HG02870 (cell line): ENCODE measurements around the gene SLAMF7.

Source experiments
- ATAC-seq: cut with Tn5 transposase; IDR thresholded peaks from one replicate; pipeline ENCODE4 v1.9.1; 2021; ENCODE audit warnings: mild to moderate bottlenecking, moderate library complexity; ENCODE audit not compliant: unreplicated experiment

SLAMF7 gene

DNA sequence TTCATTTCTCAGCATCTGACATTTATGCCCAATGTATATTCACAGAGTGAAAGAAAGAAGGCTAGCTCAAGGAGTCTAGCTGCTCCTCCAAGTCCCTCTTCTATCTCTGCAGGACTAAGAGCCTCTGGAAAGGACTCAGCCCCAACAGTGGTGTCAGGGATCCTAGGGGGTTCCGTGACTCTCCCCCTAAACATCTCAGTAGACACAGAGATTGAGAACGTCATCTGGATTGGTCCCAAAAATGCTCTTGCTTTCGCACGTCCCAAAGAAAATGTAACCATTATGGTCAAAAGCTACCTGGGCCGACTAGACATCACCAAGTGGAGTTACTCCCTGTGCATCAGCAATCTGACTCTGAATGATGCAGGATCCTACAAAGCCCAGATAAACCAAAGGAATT lies 60.6 kb downstream of the SLAMF7 start:
- no peak for ATAC-seq

- no peak for ATAC-seq
These were observed 61.1 kb downstream of the SLAMF7 start for GRCh38 chr1:160800142-160800541.

GRCh38 chr1:160800645-160801408 lies 61.8 kb downstream of the SLAMF7 start:
- ATAC-seq = no peak

DNA sequence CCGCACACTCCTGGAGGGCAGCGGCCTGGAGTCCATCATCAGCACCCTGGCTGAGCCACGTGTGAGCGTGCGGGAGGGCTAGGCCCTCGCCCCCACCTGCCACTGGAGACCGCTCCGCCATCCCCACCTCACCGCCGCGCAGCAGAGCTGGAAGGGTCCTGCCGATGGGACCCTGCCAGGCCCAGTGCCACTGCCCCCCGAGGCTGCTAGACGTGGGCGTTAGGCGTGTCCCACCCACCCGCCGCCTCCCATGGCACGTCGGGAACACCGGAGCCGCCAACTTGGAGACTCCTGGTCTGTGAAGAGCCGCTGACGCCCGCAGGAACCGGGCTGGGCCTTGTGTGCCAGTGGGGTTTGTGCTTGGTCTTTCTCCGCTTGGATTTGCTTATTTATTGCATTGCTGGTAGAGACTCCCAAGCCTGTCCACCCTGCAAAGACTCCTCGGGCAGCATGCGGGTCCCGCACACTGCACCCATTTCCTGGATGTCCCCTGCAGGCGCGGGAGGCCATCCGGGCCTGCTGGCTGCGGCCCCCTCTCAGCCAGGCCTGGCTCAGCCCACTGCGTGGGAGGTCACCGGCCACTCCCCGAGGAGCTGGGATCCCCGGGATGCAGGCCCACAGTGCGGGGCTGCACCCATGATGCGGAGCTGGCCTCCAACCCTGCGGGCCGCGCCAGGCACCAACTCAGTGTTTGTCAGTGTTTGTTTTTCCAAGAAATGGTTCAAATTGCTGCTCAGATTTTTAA lies 63.0 kb downstream of the SLAMF7 start:
- no peak for ATAC-seq
